Measurements from ENCODE around the gene KRTAP4-12. TPM values are rescaled to one million over a fixed set of nuclear protein-coding genes. Genes with fewer than 3 reads are reported as not detected.

The KRTAP4-12 gene
- total RNA-seq, 4 donors from 2014 or later: not detected

DNA sequence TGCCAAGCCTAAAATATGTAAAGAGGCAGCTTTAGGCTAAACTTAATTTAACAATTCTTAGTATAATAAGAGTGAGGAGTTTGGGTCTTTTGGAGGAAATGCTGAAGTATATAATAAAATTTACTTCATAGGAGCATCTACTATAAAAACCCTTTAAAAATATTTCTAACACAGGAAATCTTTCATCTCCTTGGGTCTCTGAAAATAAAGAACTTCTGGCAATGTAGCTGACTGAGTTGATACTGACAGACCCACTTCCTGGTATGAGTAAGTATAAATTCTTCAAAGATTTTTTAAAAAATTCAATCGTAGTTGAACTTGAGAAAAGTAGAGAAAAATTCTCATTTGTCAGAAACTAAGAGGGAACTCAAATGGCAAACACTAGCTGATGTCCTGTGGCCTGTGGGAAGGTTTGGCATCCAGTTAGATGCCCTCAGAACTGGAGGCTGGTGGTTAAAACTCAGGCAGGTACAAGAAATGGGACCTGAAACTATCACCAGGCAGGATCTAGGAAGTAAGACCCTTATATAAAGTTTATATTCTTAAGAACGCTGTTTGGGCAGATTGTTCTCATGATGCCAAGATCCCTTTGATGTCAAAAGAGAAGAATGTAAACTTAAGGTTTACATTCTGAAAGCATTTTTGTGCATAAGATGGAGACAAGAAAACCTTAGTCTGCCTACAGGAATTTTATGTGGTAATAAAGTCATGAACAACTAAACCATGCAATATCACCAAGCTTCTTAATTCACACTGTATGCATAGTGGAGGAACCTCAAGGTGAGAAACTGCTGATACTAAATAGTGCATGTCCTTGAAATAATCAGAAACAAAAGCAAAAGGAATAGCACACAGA lies 10.1 kb upstream of the KRTAP4-12 start:
- H3K36me3 ChIP-seq: no peaks in the 10 kb centered on the region
- DNase-seq: no peak
- in situ Hi-C loops (cut with MboI; ENCODE audit: low pct_ligation_motif_present in 1 of 4, low pct_unique_long_range_greater_than_20kb in 1 of 4, low sequenced_read_pairs in 3 of 4) (no loop called here), intact Hi-C loops (cut with DNase I; ENCODE audit: low total_unique reads) (no loop called here)
- no peaks in the 10 kb centered on the region for H3K4me1 ChIP-seq
- H3K4me3 ChIP-seq: no peak overlapping the region
- TF ChIP-seq EP300 (IDR thresholded peaks at IDR 0.05; ENCODE audit: low read depth) (no peak), POLR2A (IDR thresholded peaks at IDR 0.05) (no peak), POLR2AphosphoS5 (IDR thresholded peaks at IDR 0.05) (no peak)
- WGBS, 2 donors (ENCODE audit: low coverage in 1 of 2): 62 to 65% methylated on average over 2 of the region's 2 CpGs
- H3K9me3 ChIP-seq: no peaks in the 10 kb centered on the region
- H3K27ac ChIP-seq: no peak overlapping the region
- peaks cover 2% of the 10 kb centered on the region for H3K27me3 ChIP-seq

- DNase-seq: no peak
- Histone ChIP-seq H3K9me3 (no peaks in the 10 kb centered on the region), H3K27ac (no peak overlapping the region), H3K4me1 (no peaks in the 10 kb centered on the region), H3K4me3 (no peak overlapping the region), H3K36me3 (no peaks in the 10 kb centered on the region), H3K27me3 (peaks cover 5% of the 10 kb centered on the region)
- WGBS, 2 donors (ENCODE audit: low coverage in 1 of 2): 0 to 78% methylated on average over 1 to 3 of the region's 3 CpGs
- intact Hi-C loops (cut with DNase I; ENCODE audit: low total_unique reads): no loop called here
- TF ChIP-seq POLR2A (IDR thresholded peaks at IDR 0.05): no peak
- TF ChIP-seq POLR2AphosphoS5 (IDR thresholded peaks at IDR 0.05): no peak
- no peak for TF ChIP-seq CTCF (IDR thresholded peaks at IDR 0.05)
- no peak for TF ChIP-seq EP300 (IDR thresholded peaks at IDR 0.05; ENCODE audit: low read depth)
- in situ Hi-C loops (cut with MboI; ENCODE audit: low pct_ligation_motif_present in 1 of 4, low pct_unique_long_range_greater_than_20kb in 1 of 4, low sequenced_read_pairs in 3 of 4): no loop called here
Measured at GRCh38 chr17:41131979-41132378, 8.0 kb upstream of the KRTAP4-12 start.

DNA sequence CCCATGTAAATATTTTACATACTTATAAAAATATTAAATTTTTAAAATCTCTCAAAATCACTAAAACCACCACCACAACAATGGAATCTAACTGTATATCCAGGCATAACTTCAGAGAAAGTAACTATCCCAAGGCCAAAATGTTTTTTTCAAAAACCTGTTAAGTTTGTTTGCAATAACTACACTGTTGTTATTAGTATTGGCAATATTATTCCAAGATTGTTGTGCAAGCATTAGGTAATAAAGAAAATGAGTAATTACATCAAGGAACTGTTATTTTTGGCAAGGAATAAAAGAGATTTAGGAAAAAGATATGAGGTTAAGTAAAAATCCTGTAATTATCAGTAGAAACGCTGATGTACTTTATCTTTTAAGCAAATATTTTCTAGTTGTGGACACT lies 3.4 kb upstream of the KRTAP4-12 start:
- intact Hi-C loops (cut with DNase I; ENCODE audit: low total_unique reads): no loop called here
- in situ Hi-C loops (cut with MboI; ENCODE audit: low pct_ligation_motif_present in 1 of 4, low pct_unique_long_range_greater_than_20kb in 1 of 4, low sequenced_read_pairs in 3 of 4): no loop called here
- H3K27ac ChIP-seq: no peak overlapping the region
- no peaks in the 10 kb centered on the region for H3K9me3 ChIP-seq
- H3K4me3 ChIP-seq: no peak overlapping the region
- TF ChIP-seq CTCF (IDR thresholded peaks at IDR 0.05): no peak
- TF ChIP-seq EP300 (IDR thresholded peaks at IDR 0.05; ENCODE audit: low read depth): no peak
- no peak for TF ChIP-seq POLR2AphosphoS5 (IDR thresholded peaks at IDR 0.05)
- TF ChIP-seq POLR2A (IDR thresholded peaks at IDR 0.05): no peak
- no peaks in the 10 kb centered on the region for H3K36me3 ChIP-seq
- DNase-seq: no peak
- 54 to 70% methylated on average over 1 of the region's 1 CpG for WGBS, 2 donors (ENCODE audit: low coverage in 1 of 2)
- H3K4me1 ChIP-seq: no peaks in the 10 kb centered on the region
- H3K27me3 ChIP-seq: peaks cover 12% of the 10 kb centered on the region

DNA sequence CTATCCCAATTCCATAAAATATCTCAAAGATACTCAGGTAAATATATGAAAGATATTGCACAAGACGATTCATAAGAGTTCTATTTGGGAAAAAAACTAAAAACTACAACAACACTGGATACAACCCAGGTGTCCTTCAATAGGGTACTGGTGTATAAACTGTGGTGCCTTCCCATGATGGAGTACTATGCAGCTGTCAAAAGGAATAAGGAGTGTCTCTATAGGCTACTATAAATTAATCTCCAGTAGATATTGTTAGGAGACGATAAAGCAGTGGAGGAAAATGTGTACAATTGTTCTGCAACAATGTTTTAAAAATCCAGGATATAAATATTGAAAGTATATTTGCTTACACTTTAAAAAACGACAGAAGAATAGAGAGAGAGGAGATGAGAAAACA lies 2.4 kb upstream of the KRTAP4-12 start:
- H3K27ac ChIP-seq: no peak overlapping the region
- no peak for DNase-seq
- intact Hi-C loops (cut with DNase I; ENCODE audit: low total_unique reads) (no loop called here), in situ Hi-C loops (cut with MboI; ENCODE audit: low pct_ligation_motif_present in 1 of 4, low pct_unique_long_range_greater_than_20kb in 1 of 4, low sequenced_read_pairs in 3 of 4) (no loop called here)
- 76 to 79% methylated on average over 3 of the region's 3 CpGs for WGBS, 2 donors (ENCODE audit: low coverage in 1 of 2)
- no peak overlapping the region for H3K4me3 ChIP-seq
- H3K27me3 ChIP-seq: peaks cover 12% of the 10 kb centered on the region
- no peaks in the 10 kb centered on the region for H3K36me3 ChIP-seq
- H3K9me3 ChIP-seq: no peaks in the 10 kb centered on the region
- no peaks in the 10 kb centered on the region for H3K4me1 ChIP-seq
- no peak for TF ChIP-seq POLR2AphosphoS5 (IDR thresholded peaks at IDR 0.05)
- TF ChIP-seq CTCF (IDR thresholded peaks at IDR 0.05): no peak

Data from transverse colon (tissue), 4 donors.